Coronary artery (tissue), 2 donors: ENCODE results near the gene ADAP2.
A peak's percentile ranks its signal among the peaks of the same experiment; 100 is the strongest.

Experiments
- DNase-seq: peaks from one replicate; pipeline ENCODE4 v3.0.0-alpha.2; 2017; ENCODE audit warnings: low spot score
- H3K27ac ChIP-seq, 2 donors: fragments of 200-600 bp; sonication (generic); one replicate each; pipeline ENCODE4 v1.5.1; 2016 to 2019
- H3K4me3 ChIP-seq: fragments of 200-600 bp; sonication (generic); 2 replicates; pipeline ENCODE4 v1.5.1; 2016; ENCODE audit warnings: mild to moderate bottlenecking, moderate library complexity
- TF ChIP-seq, protein P1 (sequence below): fragments of 200-600 bp; sonication (generic); IDR thresholded peaks from one replicate; pipeline ENCODE4 v1.5.1; 2019; ENCODE audit warnings: antibody characterized with exemption

The ADAP2 gene

DNA sequence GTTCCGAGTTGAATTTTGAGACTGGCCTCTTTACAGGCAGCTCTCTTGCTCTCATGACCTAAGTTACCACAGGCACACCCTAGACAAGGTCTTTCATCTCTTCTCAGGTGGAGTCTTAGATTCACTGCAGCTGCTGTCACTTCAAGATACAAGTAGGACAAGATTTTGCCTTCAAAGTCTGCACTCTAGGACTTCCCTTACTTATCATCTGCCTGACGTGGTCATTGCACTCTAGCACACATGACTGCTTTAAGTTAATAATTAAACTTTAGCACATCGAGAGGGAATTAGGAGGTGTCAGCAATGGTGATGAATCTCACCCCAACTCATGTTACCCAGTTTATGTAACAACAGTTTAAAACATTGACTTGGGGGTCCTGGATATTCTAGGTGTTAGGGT lies 74.7 kb downstream of the ADAP2 start:
- TF ChIP-seq, protein P1, sequence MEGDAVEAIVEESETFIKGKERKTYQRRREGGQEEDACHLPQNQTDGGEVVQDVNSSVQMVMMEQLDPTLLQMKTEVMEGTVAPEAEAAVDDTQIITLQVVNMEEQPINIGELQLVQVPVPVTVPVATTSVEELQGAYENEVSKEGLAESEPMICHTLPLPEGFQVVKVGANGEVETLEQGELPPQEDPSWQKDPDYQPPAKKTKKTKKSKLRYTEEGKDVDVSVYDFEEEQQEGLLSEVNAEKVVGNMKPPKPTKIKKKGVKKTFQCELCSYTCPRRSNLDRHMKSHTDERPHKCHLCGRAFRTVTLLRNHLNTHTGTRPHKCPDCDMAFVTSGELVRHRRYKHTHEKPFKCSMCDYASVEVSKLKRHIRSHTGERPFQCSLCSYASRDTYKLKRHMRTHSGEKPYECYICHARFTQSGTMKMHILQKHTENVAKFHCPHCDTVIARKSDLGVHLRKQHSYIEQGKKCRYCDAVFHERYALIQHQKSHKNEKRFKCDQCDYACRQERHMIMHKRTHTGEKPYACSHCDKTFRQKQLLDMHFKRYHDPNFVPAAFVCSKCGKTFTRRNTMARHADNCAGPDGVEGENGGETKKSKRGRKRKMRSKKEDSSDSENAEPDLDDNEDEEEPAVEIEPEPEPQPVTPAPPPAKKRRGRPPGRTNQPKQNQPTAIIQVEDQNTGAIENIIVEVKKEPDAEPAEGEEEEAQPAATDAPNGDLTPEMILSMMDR = no peak
- DNase-seq = no peak
- H3K27ac ChIP-seq = no peak overlapping the region
- no peak overlapping the region for H3K4me3 ChIP-seq

DNA sequence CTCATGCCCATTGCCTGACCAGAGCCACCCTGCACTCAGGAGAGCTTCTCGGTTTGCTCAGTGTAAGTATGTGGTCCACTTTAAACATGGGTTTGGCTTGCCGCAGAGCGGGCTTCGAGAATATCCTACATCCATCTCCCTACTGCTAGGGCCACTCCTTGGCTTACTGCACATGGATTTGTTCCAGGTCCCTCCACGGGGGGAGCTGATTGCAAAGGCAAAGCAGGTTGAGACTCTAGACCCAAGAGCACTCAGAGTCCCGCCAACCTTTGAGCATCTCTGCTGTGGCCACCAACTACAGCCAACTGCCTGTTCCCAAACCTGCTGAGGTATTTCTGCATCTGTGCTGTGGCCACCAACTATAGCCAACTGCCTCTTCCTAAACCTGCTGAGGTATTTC lies 75.5 kb downstream of the ADAP2 start:
- H3K4me3 ChIP-seq = no peak overlapping the region
- no peak for DNase-seq

DNA sequence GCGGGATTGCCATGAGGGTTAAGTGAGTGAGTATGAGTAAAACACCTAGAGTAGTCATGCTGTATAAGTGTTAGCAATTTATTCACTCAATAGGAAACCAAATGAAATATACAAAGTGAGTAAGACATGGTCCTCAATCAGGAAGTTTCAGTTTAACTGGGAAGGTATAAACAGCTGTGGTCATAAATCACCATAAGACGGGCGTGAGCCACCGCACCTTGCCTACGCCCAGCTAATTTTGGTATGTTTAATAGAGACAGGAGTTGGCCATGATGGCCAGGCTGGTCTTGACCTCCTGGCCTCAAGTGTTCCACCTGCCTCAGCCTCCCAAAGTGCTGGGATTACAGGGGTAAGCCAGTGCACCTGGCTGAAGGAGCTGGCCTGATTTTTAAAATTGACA lies 76.1 kb downstream of the ADAP2 start:
- Histone ChIP-seq H3K4me3 (no peak overlapping the region), H3K27ac (no peak overlapping the region)
- TF ChIP-seq, protein P1 = no peak
- DNase-seq = no peak

More for the DNA sequence above, 75.5 kb downstream of the ADAP2 start:
- TF ChIP-seq, protein P1 = no peak
- H3K27ac ChIP-seq = no peak overlapping the region

DNA sequence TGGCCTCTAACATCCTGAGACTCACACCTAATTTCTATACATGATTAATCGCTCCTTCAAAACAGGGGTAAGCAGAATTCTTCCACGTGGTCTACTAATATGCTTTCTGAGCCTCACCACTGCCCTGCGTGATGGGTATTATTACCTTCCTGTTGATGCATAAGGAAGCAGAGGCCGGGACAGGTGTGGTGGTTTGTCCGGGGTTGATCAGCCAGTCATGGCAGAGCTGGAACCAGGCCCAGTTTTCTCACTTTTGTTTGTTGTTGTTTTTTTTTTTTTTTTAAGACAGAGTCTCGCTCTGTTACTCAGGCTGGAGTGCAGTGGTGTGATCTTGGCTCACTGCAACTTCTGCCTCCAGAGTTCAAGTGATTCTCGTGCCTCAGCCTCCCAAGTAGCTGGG lies 80.3 kb downstream of the ADAP2 start:
- H3K27ac ChIP-seq = no peak overlapping the region
- TF ChIP-seq, protein P1 = no peak
- no peak overlapping the region for H3K4me3 ChIP-seq
- no peak for DNase-seq

DNA sequence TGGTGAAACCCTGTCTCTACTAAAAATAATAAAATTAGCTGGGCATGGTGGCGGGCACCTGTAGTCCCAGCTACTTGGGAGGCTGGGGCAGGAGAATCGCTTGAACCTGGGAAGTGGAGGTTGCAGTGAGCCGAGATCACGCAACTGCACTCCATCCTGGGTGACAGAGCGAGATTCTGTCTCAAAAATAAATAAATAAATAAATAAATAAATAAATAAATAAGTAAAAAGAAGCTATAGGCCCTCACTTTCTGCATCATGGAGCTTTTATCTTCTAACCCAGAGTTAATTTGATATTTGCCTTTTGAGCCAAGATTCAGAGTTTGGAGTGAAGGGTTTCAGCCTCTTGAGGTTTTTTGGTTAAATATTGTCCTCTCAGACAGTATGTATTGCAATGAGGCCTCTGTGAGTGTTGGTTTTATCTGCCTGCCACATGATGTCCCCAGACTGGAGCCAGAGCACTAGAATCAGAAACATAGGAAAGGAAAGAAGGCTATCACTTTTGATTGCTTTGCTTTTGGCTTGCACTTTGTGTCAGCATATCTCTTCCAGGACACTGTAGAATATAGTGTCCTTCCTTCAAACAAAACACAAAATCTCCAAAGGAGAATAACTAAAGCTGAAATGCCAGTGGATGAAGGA lies 81.6 kb downstream of the ADAP2 start:
- TF ChIP-seq, protein P1 = no peak
- DNase-seq = no peak
- H3K4me3 ChIP-seq = no peak overlapping the region
- no peak overlapping the region for H3K27ac ChIP-seq

DNA sequence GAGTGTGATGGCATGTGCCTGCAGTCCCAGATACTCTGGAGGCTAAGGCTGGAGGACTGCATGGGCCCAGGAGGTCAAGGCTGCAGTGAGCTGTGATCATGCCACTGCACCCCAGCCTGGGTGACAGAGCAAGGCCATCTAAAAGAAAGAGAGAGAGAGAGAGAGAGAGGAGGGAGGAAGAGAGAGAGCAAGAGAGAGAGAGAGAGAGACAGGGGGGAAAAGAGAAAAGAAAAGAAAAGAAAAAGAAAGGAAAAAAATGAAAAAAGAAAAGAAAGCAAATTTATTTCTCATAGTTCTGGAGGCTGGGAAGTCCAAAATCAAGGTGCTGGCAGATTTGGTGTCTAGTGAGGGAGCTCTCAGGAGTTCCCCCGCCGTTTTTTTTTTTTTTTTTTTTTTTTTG lies 82.4 kb downstream of the ADAP2 start:
- TF ChIP-seq, protein P1 = no peak
- DNase-seq = no peak
- Histone ChIP-seq H3K4me3 (no peak overlapping the region), H3K27ac (no peak overlapping the region)

DNA sequence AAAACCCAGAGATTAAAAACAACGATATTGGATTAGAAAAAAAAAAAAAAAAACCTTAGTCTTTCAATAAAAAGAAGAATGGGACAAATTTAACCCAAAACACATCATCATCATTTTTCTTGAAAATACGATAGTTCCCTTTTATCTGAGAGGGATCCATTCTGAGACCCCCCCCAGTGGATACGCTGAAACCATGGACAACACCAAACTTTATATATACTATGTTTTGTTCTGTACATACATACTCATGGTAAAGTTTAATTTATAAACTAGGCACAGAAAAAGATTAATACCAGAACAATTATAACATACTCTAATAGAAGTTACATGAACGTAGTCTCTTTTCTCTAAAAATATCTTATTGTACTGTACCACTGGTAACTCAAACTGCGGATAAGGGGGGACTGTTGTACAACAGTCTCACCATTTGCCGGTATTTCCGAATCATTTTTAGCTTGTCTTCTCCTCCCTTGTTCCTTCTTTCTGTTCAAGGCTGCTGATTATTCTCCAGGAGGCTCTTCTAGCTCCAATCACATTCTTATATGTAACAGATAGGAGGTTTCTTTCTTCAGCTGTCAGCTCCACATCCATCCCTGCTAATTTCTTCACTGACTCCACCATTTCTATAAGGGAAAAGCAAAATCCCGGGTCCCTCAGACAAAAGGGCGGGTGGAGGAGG lies 86.1 kb downstream of the ADAP2 start:
- Histone ChIP-seq H3K27ac (peak overlapping the region; percentile 71 to 93), H3K4me3 (peak overlapping the region; percentile 84)
- no peak for DNase-seq
- TF ChIP-seq, protein P1 = no peak
